ENCODE results near the gene TFAP2A.

- TF ChIP-seq POLR2A (IDR thresholded peaks at IDR 0.05): no peak
- TF ChIP-seq, protein P1, sequence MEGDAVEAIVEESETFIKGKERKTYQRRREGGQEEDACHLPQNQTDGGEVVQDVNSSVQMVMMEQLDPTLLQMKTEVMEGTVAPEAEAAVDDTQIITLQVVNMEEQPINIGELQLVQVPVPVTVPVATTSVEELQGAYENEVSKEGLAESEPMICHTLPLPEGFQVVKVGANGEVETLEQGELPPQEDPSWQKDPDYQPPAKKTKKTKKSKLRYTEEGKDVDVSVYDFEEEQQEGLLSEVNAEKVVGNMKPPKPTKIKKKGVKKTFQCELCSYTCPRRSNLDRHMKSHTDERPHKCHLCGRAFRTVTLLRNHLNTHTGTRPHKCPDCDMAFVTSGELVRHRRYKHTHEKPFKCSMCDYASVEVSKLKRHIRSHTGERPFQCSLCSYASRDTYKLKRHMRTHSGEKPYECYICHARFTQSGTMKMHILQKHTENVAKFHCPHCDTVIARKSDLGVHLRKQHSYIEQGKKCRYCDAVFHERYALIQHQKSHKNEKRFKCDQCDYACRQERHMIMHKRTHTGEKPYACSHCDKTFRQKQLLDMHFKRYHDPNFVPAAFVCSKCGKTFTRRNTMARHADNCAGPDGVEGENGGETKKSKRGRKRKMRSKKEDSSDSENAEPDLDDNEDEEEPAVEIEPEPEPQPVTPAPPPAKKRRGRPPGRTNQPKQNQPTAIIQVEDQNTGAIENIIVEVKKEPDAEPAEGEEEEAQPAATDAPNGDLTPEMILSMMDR (IDR thresholded peaks at IDR 0.05): no peak
Observed at GRCh38 chr6:10418361-10418861, 3.5 kb upstream of the TFAP2A start.

Measured in right lobe of liver (tissue), 4 donors.